Measurements from ENCODE around the gene C2CD4D. TPM values are rescaled to one million over a fixed set of nuclear protein-coding genes. Genes with fewer than 3 reads are reported as not detected.

Gene C2CD4D
- total RNA-seq, 1 donor from 2014 or later, result not detected

GRCh38 chr1:151827853-151828252 lies 11.8 kb downstream of the C2CD4D start:
- Mint-ChIP-seq H3K27ac (ENCODE audit: unreplicated experiment) (no peak overlapping the region), H3K27me3 (ENCODE audit: unreplicated experiment) (peaks cover 20% of the 10 kb centered on the region), H3K4me3 (ENCODE audit: unreplicated experiment) (no peak overlapping the region), H3K36me3 (ENCODE audit: unreplicated experiment) (no peaks in the 10 kb centered on the region), H3K4me1 (ENCODE audit: unreplicated experiment) (peaks cover 9% of the 10 kb centered on the region), H3K9me3 (ENCODE audit: unreplicated experiment) (no peaks in the 10 kb centered on the region)
- no peak for TF ChIP-seq CTCF (IDR thresholded peaks at IDR 0.05)
- DNase-seq (ENCODE audit: extremely low spot score, unreplicated experiment), result no peak

GRCh38 chr1:151825751-151826660 lies 13.6 kb downstream of the C2CD4D start:
- no peak for DNase-seq (ENCODE audit: extremely low spot score, unreplicated experiment)
- peaks cover 20% of the 10 kb centered on the region for H3K27me3 Mint-ChIP-seq (ENCODE audit: unreplicated experiment)
- no peak overlapping the region for H3K4me3 Mint-ChIP-seq (ENCODE audit: unreplicated experiment)
- no peak overlapping the region for H3K27ac Mint-ChIP-seq (ENCODE audit: unreplicated experiment)
- no peak for TF ChIP-seq CTCF (IDR thresholded peaks at IDR 0.05)
- no peaks in the 10 kb centered on the region for H3K36me3 Mint-ChIP-seq (ENCODE audit: unreplicated experiment)
- H3K9me3 Mint-ChIP-seq (ENCODE audit: unreplicated experiment), result no peaks in the 10 kb centered on the region
- peaks cover 9% of the 10 kb centered on the region for H3K4me1 Mint-ChIP-seq (ENCODE audit: unreplicated experiment)

- peaks cover 20% of the 10 kb centered on the region for H3K27me3 Mint-ChIP-seq (ENCODE audit: unreplicated experiment)
- H3K9me3 Mint-ChIP-seq (ENCODE audit: unreplicated experiment), result no peaks in the 10 kb centered on the region
- H3K36me3 Mint-ChIP-seq (ENCODE audit: unreplicated experiment), result no peaks in the 10 kb centered on the region
Observed at GRCh38 chr1:151825204-151825603, 14.4 kb downstream of the C2CD4D start.

GRCh38 chr1:151823175-151823574 lies 16.4 kb downstream of the C2CD4D start:
- Mint-ChIP-seq H3K4me1 (ENCODE audit: unreplicated experiment) (no peaks in the 10 kb centered on the region), H3K27me3 (ENCODE audit: unreplicated experiment) (peaks cover 11% of the 10 kb centered on the region), H3K36me3 (ENCODE audit: unreplicated experiment) (no peaks in the 10 kb centered on the region), H3K9me3 (ENCODE audit: unreplicated experiment) (no peaks in the 10 kb centered on the region), H3K27ac (ENCODE audit: unreplicated experiment) (no peak overlapping the region), H3K4me3 (ENCODE audit: unreplicated experiment) (no peak overlapping the region)
- DNase-seq (ENCODE audit: extremely low spot score, unreplicated experiment), result no peak
- TF ChIP-seq CTCF (IDR thresholded peaks at IDR 0.05), result no peak

More at GRCh38 chr1:151825204-151825603, 14.4 kb downstream of the C2CD4D start:
- TF ChIP-seq CTCF (IDR thresholded peaks at IDR 0.05), result no peak
- Mint-ChIP-seq H3K4me1 (ENCODE audit: unreplicated experiment) (peaks cover 9% of the 10 kb centered on the region), H3K27ac (ENCODE audit: unreplicated experiment) (no peak overlapping the region), H3K4me3 (ENCODE audit: unreplicated experiment) (no peak overlapping the region)
- no peak for DNase-seq (ENCODE audit: extremely low spot score, unreplicated experiment)

- H3K27me3 Mint-ChIP-seq (ENCODE audit: unreplicated experiment), result peaks cover 11% of the 10 kb centered on the region
- no peaks in the 10 kb centered on the region for H3K9me3 Mint-ChIP-seq (ENCODE audit: unreplicated experiment)
- H3K36me3 Mint-ChIP-seq (ENCODE audit: unreplicated experiment), result no peaks in the 10 kb centered on the region
- DNase-seq (ENCODE audit: extremely low spot score, unreplicated experiment), result no peak
- H3K4me1 Mint-ChIP-seq (ENCODE audit: unreplicated experiment), result no peaks in the 10 kb centered on the region
- no peak overlapping the region for H3K4me3 Mint-ChIP-seq (ENCODE audit: unreplicated experiment)
- no peak overlapping the region for H3K27ac Mint-ChIP-seq (ENCODE audit: unreplicated experiment)
- TF ChIP-seq CTCF (IDR thresholded peaks at IDR 0.05), result no peak
Observed at GRCh38 chr1:151822404-151822803, 17.2 kb downstream of the C2CD4D start.

Measured in osteocyte (in vitro differentiated cells).